Effector CD4-positive, alpha-beta T cell (primary cell): ENCODE data around the gene NFATC3.
"Not testable (repeated sequence)": the region's sequence is repeated elsewhere in the genome, so short reads cannot be mapped to it uniquely, and the experiment has no call there.

ENCODE experiments used
- DNase-seq: peaks from one replicate; pipeline ENCODE4 v3.0.0-alpha.2; 2020

NFATC3 gene

GRCh38 chr16:68090130-68090529, 5.0 kb downstream of the NFATC3 start:
- DNase-seq: no peak

GRCh38 chr16:68090533-68090932, 5.4 kb downstream of the NFATC3 start:
- no peak for DNase-seq

GRCh38 chr16:68091380-68092261, 6.5 kb downstream of the NFATC3 start:
- DNase-seq: no peak

GRCh38 chr16:68092275-68092674, 7.1 kb downstream of the NFATC3 start:
- DNase-seq: not testable (repeated sequence)

- DNase-seq: no peak
Measured at GRCh38 chr16:68093816-68094613, 8.8 kb downstream of the NFATC3 start.

- DNase-seq: no peak
Measured at GRCh38 chr16:68094614-68094934, 9.4 kb downstream of the NFATC3 start.

- DNase-seq: no peak
Measured at GRCh38 chr16:68096491-68096890, 11.3 kb downstream of the NFATC3 start.

- DNase-seq: no peak
Measured at GRCh38 chr16:68097088-68097487, 11.9 kb downstream of the NFATC3 start.

- no peak for DNase-seq
Measured at GRCh38 chr16:68097895-68098294, 12.7 kb downstream of the NFATC3 start.

- no peak for DNase-seq
Measured at GRCh38 chr16:68100488-68100887, 15.3 kb downstream of the NFATC3 start.

- DNase-seq: no peak
Measured at GRCh38 chr16:68105611-68106010, 20.4 kb downstream of the NFATC3 start.

- DNase-seq: not testable (repeated sequence)
Measured at GRCh38 chr16:68107230-68107928, 22.2 kb downstream of the NFATC3 start.

GRCh38 chr16:68109156-68109555, 24.0 kb downstream of the NFATC3 start:
- not testable (repeated sequence) for DNase-seq

- not testable (repeated sequence) for DNase-seq
Measured at GRCh38 chr16:68110611-68111010, 25.4 kb downstream of the NFATC3 start.

- DNase-seq: no peak
Measured at GRCh38 chr16:68111379-68111778, 26.2 kb downstream of the NFATC3 start.

- no peak for DNase-seq
Measured at GRCh38 chr16:68113059-68113761, 28.0 kb downstream of the NFATC3 start.

- DNase-seq: no peak
Measured at GRCh38 chr16:68113765-68114240, 28.6 kb downstream of the NFATC3 start.

- DNase-seq: not testable (repeated sequence)
Measured at GRCh38 chr16:68114939-68115338, 29.8 kb downstream of the NFATC3 start.

GRCh38 chr16:68115851-68116250, 30.7 kb downstream of the NFATC3 start:
- DNase-seq: no peak

- DNase-seq: no peak
Measured at GRCh38 chr16:68116256-68116867, 31.2 kb downstream of the NFATC3 start.

- no peak for DNase-seq
Measured at GRCh38 chr16:68117884-68118283, 32.7 kb downstream of the NFATC3 start.

- not testable (repeated sequence) for DNase-seq
Measured at GRCh38 chr16:68118954-68119353, 33.8 kb downstream of the NFATC3 start.
